ENCODE measurements around the gene CEP192. TPM values are rescaled to one million over a fixed set of nuclear protein-coding genes. Genes with fewer than 3 reads are reported as not detected.

CEP192 gene
- total RNA-seq, 1 donor from 2014 or later = 14.7 TPM

DNA sequence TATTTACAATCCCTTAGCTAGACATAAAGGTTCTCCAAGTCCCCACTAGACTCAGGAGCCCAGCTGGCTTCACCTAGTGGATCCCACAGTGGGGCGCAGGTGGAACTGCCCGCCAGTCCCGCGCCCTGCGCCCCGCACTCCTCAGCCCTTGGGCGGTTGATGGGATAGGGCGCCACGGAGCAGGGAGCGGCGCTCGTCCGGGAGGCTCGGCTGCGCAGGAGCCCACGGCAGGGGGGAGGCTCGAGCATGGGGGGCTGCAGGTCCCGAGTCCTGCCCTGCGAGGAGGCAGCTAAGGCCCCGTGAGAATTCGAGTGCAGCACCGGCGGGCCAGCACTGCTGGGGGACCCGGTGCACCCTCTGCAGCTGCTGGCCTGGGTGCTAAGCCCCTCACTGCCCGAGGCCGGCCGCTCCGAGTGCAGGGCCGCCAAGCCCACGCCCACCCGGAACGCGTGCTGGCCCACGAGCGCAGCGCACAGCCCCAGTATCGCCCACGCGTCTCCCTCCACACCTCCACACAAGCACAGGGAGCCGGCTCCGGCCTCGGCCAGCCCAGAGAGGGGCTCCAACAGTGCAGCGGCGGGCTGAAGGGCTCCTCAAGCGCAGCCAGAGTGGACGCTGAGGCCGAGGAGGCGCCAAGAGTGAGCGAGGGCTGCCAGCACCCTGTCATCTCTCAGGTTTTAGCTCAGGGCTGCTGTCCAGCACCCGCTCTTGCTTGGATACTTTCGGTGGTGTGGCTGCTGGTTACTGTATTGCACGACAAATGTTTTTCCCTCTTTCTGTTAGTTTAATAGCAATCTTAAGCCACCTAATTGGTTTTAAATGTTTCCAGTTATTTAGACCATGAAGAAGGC, 143.6 kb downstream of the CEP192 start:
- Mint-ChIP-seq H3K27ac (ENCODE audit: unreplicated experiment) (no peak overlapping the region), H3K36me3 (ENCODE audit: low read depth) (no peaks in the 10 kb centered on the region), H3K27me3 (ENCODE audit: low read depth) (no peaks in the 10 kb centered on the region), H3K9me3 (ENCODE audit: low read depth) (peaks cover 2% of the 10 kb centered on the region), H3K4me3 (ENCODE audit: unreplicated experiment) (no peak overlapping the region), H3K4me1 (ENCODE audit: low read depth) (peaks cover 9% of the 10 kb centered on the region)
- DNase-seq (ENCODE audit: low spot score) = no peak
- TF ChIP-seq, protein P1, sequence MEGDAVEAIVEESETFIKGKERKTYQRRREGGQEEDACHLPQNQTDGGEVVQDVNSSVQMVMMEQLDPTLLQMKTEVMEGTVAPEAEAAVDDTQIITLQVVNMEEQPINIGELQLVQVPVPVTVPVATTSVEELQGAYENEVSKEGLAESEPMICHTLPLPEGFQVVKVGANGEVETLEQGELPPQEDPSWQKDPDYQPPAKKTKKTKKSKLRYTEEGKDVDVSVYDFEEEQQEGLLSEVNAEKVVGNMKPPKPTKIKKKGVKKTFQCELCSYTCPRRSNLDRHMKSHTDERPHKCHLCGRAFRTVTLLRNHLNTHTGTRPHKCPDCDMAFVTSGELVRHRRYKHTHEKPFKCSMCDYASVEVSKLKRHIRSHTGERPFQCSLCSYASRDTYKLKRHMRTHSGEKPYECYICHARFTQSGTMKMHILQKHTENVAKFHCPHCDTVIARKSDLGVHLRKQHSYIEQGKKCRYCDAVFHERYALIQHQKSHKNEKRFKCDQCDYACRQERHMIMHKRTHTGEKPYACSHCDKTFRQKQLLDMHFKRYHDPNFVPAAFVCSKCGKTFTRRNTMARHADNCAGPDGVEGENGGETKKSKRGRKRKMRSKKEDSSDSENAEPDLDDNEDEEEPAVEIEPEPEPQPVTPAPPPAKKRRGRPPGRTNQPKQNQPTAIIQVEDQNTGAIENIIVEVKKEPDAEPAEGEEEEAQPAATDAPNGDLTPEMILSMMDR (IDR thresholded peaks at IDR 0.05) = no peak

DNA sequence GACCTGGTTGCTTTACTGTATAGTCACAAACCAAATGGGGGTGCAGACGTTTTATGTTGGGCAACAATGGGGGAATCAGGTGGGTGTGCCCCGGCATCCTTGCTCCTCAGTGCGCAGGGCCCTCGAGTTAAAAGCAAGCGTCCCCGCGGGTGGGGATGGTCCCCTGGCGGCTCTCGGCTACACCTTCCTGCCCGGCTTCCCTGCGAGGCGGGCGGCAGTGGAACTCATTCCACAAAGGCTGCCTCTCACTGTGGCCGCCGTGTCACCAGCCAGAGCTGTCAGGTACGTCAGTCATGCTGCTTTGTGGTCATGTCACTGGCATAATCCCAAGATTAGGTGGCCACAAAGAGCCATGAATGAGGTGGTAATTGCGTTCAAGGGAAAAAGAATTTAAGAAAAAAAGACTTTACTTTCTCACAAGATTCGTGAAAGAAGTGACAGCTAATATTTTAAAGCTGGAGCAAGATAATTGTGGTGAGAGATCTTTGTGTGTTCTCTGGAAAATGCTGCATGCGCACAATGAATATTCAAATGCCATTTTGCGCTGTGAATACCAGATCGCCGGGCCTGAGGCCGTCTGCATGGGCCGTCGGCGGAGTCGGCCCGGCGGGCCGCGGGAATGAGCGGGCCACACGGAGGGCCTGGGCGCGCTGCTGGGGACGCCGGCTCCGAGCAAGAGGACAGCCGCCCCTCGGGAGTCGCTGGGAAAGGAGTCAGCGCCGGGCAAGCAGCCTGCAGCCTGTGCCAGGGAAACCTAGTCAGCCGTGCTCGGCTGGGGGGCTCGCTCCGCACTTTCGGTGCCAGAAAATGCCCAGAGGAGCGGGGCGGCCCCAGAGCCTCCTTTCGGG, 145.1 kb downstream of the CEP192 start:
- peak overlapping the region; percentile 73 for H3K4me3 Mint-ChIP-seq (ENCODE audit: unreplicated experiment)
- H3K27ac Mint-ChIP-seq (ENCODE audit: unreplicated experiment) = no peak overlapping the region
- DNase-seq (ENCODE audit: low spot score) = peak; percentile 85
- peaks cover 9% of the 10 kb centered on the region for H3K4me1 Mint-ChIP-seq (ENCODE audit: low read depth)
- no peaks in the 10 kb centered on the region for H3K27me3 Mint-ChIP-seq (ENCODE audit: low read depth)
- no peaks in the 10 kb centered on the region for H3K36me3 Mint-ChIP-seq (ENCODE audit: low read depth)
- TF ChIP-seq, protein P1 (IDR thresholded peaks at IDR 0.05) = no peak
- peaks cover 2% of the 10 kb centered on the region for H3K9me3 Mint-ChIP-seq (ENCODE audit: low read depth)

DNA sequence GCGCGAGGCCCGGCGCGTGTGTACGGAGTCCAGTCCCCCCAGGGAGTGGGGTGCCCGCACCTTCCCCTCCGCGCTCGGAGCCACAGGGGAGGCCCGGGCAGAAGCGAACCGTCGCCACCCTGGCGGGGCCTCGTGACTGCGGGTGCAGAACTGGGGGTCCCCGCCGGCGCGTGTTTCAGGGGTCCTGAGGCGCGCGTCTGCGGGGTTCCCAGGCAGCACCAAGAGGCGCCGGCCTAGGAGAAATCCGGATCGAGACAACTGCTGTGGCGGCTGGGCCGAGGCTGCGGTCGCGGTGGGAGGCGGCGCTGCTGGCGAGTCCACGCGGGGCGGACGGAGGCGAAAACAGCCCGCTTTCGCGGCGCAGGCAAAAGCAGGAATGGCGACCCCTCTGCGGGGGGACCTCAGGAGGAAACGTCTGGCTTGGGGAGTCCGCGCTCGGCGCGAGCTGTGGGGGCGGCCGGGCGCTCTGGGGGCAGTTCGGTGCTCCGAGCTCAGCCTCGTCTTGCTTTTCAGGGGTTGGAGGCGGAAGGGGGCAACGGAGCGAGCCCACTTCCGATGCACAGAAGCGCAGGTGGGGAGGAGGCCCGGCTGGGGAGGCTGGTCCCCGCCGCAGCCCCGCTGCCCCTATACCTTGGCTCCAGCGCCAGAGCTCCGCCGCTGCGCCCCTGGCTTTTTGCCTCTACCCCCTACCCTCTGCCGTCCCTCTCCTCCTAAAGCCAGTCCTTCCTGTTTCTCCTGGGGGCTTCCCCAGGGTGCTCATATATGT, 145.9 kb downstream of the CEP192 start:
- no peaks in the 10 kb centered on the region for H3K27me3 Mint-ChIP-seq (ENCODE audit: low read depth)
- H3K36me3 Mint-ChIP-seq (ENCODE audit: low read depth) = no peaks in the 10 kb centered on the region
- DNase-seq (ENCODE audit: low spot score) = no peak
- peaks cover 2% of the 10 kb centered on the region for H3K9me3 Mint-ChIP-seq (ENCODE audit: low read depth)
- peak overlapping the region; percentile 73 for H3K4me3 Mint-ChIP-seq (ENCODE audit: unreplicated experiment)
- H3K4me1 Mint-ChIP-seq (ENCODE audit: low read depth) = peaks cover 9% of the 10 kb centered on the region
- TF ChIP-seq, protein P1 (IDR thresholded peaks at IDR 0.05) = no peak
- no peak overlapping the region for H3K27ac Mint-ChIP-seq (ENCODE audit: unreplicated experiment)

DNA sequence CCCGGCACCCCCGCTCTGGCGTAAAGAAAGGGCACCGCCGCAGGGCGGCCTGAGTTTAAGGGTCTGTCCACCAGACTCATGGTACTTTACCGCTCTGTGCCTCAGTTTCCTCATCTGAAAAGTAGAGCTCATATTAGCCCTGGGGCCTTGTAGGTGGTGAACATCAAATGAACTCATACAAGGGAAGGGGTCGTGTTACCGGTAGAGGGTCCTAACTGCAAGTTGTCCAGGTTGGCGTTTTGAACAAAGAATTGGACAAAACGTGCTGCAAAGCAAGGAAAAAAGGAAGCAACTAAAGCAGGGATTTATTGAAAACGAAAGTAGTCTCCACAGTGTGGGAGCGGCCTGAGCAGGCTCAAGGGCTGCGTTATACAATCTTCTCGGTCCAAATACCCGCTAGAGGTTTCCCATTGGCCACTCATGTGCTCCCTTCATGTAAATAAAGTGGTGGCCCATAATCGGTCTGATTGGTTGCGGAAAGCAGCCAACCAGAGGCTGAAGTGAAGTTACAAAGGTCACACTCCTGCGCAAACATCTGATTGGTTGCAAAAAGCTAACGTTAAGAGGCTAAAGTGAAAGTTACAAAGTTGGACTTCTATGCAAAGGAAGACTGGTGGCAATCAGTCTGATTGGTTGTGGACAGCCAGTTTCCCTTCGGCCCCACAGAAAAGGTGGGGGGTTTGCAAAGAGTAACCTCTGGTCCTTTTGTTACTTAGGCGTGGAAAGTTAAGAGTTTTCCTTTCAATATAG, 146.7 kb downstream of the CEP192 start:
- TF ChIP-seq, protein P1 (IDR thresholded peaks at IDR 0.05) = no peak
- Mint-ChIP-seq H3K9me3 (ENCODE audit: low read depth) (peaks cover 2% of the 10 kb centered on the region), H3K4me1 (ENCODE audit: low read depth) (peaks cover 9% of the 10 kb centered on the region), H3K27me3 (ENCODE audit: low read depth) (no peaks in the 10 kb centered on the region), H3K4me3 (ENCODE audit: unreplicated experiment) (peak overlapping the region; percentile 73), H3K27ac (ENCODE audit: unreplicated experiment) (no peak overlapping the region), H3K36me3 (ENCODE audit: low read depth) (no peaks in the 10 kb centered on the region)
- DNase-seq (ENCODE audit: low spot score) = no peak

All from chondrocyte (in vitro differentiated cells).